Suprapubic skin (tissue), 4 donors: Measurements from ENCODE around the gene XRCC5.

Source experiments
- EP300 ChIP-seq: sonication (generic); formaldehyde crosslinking; IDR thresholded peaks from one replicate; pipeline ENCODE4 v1.6.1; 2017; ENCODE audit warnings: antibody characterized with exemption
- POLR2A ChIP-seq, 2 donors: fragments of 450-650 bp; IDR thresholded peaks; one replicate each; pipeline ENCODE4 v1.6.1; 2017; ENCODE audit warnings: antibody characterized with exemption in 2 of 2, mild to moderate bottlenecking in 2 of 2, moderate library complexity in 2 of 2
- POLR2AphosphoS5 ChIP-seq, 3 donors: sonication (generic); formaldehyde crosslinking; IDR thresholded peaks; one replicate each; pipeline ENCODE4 v1.6.1; 2017; ENCODE audit warnings: antibody characterized with exemption in 3 of 3

DNA sequence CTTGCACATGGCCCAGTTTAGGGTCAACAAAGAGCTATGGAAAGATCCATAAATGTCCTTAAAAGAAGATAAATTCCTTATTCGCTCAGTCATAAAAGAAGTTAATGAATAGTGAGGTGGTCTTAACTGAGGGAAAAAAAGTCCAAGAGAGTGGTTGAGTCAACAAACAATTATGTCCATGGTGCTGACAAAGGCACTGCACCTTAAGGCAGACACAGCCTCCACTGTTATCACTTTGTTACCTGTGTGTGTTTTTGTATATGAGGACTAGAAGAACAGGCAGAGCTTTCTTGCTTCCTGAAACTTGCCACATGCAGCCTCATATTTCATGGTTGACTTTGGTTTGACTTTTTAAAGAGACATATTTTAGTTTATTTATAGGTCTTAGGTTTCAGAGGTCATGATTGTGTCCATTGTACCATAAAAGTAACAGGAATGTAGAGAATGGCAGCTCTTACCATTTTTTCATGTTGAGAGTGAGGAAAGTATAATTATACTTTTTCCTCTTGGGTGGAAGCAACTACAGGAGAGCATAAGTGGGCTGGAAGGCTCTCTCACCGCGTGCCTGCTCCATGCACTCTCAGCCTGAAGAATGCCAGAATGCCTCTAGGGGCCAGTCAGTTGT, 93.6 kb downstream of the XRCC5 start:
- TF ChIP-seq POLR2AphosphoS5 (IDR thresholded peaks at IDR 0.05): no peak
- TF ChIP-seq POLR2A (IDR thresholded peaks at IDR 0.05): no peak
- no peak for TF ChIP-seq EP300
